ENCODE results near the gene PLS3.
"Not testable (repeated sequence)": the region's sequence is repeated elsewhere in the genome, so short reads cannot be mapped to it uniquely, and the experiment has no call there.

PLS3 gene

GRCh38 chrX:115560978-115561604 is at the start of gene PLS3:
Gene PLS3, plus strand, starts transcription at chrX:115561174. Its CDS starts 49,077 bp downstream, at chrX:115610251.
- no peak for DNase-seq (ENCODE audit: low read depth in 2 of 2)

- DNase-seq (ENCODE audit: low read depth in 2 of 2): no peak
Measured at GRCh38 chrX:115518113-115518512, 42.9 kb upstream of the PLS3 start.

- no peak for DNase-seq (ENCODE audit: low read depth in 2 of 2)
Measured at GRCh38 chrX:115521741-115522140, 39.2 kb upstream of the PLS3 start.

- DNase-seq (ENCODE audit: low read depth in 2 of 2): no peak
Measured at GRCh38 chrX:115522952-115523351, 38.0 kb upstream of the PLS3 start.

GRCh38 chrX:115525486-115525885 is 35.5 kb upstream of the PLS3 start:
- DNase-seq (ENCODE audit: low read depth in 2 of 2): no peak

- no peak for DNase-seq (ENCODE audit: low read depth in 2 of 2)
Measured at GRCh38 chrX:115531818-115532403, 29.1 kb upstream of the PLS3 start.

GRCh38 chrX:115533485-115533884 is 27.5 kb upstream of the PLS3 start:
- no peak for DNase-seq (ENCODE audit: low read depth in 2 of 2)

GRCh38 chrX:115534383-115534782 is 26.6 kb upstream of the PLS3 start:
- DNase-seq (ENCODE audit: low read depth in 2 of 2): no peak

- DNase-seq (ENCODE audit: low read depth in 2 of 2): no peak
Measured at GRCh38 chrX:115535421-115535820, 25.6 kb upstream of the PLS3 start.

GRCh38 chrX:115535844-115536243 is 25.1 kb upstream of the PLS3 start:
- no peak for DNase-seq (ENCODE audit: low read depth in 2 of 2)

- no peak for DNase-seq (ENCODE audit: low read depth in 2 of 2)
Measured at GRCh38 chrX:115539841-115540240, 21.1 kb upstream of the PLS3 start.

- DNase-seq (ENCODE audit: low read depth in 2 of 2): not testable (repeated sequence)
Measured at GRCh38 chrX:115541045-115541444, 19.9 kb upstream of the PLS3 start.

- DNase-seq (ENCODE audit: low read depth in 2 of 2): no peak
Measured at GRCh38 chrX:115547448-115547847, 13.5 kb upstream of the PLS3 start.

GRCh38 chrX:115549008-115549407 is 12.0 kb upstream of the PLS3 start:
- no peak for DNase-seq (ENCODE audit: low read depth in 2 of 2)

GRCh38 chrX:115553171-115553570 is 7.8 kb upstream of the PLS3 start:
- DNase-seq (ENCODE audit: low read depth in 2 of 2): no peak

- DNase-seq (ENCODE audit: low read depth in 2 of 2): no peak
Measured at GRCh38 chrX:115559672-115560071, 1.3 kb upstream of the PLS3 start.

- DNase-seq (ENCODE audit: low read depth in 2 of 2): no peak
Measured at GRCh38 chrX:115560211-115560977, 580 bp upstream of the PLS3 start.

- DNase-seq (ENCODE audit: low read depth in 2 of 2): no peak
Measured at GRCh38 chrX:115561605-115562479, 868 bp downstream of the PLS3 start.

GRCh38 chrX:115562480-115562847 is 1.5 kb downstream of the PLS3 start:
- no peak for DNase-seq (ENCODE audit: low read depth in 2 of 2)

- no peak for DNase-seq (ENCODE audit: low read depth in 2 of 2)
Measured at GRCh38 chrX:115563633-115564162, 2.7 kb downstream of the PLS3 start.

GRCh38 chrX:115564243-115564642 is 3.3 kb downstream of the PLS3 start:
- no peak for DNase-seq (ENCODE audit: low read depth in 2 of 2)

- no peak for DNase-seq (ENCODE audit: low read depth in 2 of 2)
Measured at GRCh38 chrX:115565888-115566287, 4.9 kb downstream of the PLS3 start.

Measured in stimulated activated CD4-positive, alpha-beta T cell treated with anti-CD3 and anti-CD28 coated beads, Interleukin-15, amount 100 ng/mL, for 48 hours (primary cell).